Measurements from ENCODE around the gene FST.

The FST gene, protein sequence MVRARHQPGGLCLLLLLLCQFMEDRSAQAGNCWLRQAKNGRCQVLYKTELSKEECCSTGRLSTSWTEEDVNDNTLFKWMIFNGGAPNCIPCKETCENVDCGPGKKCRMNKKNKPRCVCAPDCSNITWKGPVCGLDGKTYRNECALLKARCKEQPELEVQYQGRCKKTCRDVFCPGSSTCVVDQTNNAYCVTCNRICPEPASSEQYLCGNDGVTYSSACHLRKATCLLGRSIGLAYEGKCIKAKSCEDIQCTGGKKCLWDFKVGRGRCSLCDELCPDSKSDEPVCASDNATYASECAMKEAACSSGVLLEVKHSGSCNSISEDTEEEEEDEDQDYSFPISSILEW

DNA sequence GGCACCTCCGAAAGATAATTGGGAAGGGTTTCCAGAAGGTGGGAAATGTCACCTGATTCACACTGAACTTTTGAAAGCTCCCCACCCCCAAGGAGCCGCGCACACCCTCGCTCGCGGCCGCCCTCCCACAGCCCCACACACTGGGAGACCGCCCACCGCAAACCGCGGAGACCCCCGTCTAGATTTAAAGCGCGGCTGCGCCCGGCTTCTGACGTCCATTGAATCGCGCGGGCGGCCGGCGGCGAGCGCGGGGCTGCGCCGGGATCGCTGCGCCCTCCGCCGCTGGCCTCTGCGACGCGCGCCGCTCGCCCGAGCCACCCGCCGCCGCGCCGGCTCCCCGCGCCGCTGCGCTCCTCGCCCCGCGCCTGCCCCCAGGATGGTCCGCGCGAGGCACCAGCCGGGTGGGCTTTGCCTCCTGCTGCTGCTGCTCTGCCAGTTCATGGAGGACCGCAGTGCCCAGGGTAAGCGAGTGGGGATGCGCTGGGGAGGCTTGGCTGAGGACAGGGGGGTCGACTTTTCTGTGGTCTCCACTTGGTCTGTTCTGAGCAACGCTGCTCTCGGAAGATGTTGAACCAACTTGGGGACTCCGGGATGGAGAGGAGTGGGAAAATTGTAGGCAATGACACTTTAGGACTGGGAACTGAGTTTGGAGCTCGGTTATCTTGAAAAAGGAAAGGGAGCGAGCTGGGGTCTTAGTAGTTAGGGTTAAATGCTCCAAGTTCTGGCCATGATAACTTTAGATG is at the start of gene FST:
Gene FST, plus strand, starts transcription at position 214 of the 743 bp plus-strand sequence. Its CDS starts 163 bp downstream, at position 377.
- peak; percentile 50 for DNase-seq

DNA sequence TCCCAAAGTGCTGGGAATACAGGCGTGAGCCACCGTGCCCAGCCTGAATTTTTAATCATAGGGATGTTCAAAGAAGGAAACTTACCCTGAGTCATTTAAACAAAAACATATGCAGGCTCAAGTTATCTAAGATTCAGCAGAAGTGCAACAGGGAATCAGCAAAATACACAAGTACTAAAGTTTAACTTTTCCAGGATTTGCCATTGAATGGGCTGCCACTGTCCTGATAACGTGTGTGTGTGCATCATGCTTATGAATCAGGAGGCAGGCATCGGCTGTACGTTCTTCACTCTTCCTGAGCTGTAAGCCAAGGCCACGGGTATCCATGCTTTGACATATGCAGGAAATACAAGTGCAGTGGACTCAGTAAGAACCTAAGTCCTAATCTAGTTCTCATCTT is 48.8 kb upstream of the FST start:
- DNase-seq = peak; percentile 49

DNA sequence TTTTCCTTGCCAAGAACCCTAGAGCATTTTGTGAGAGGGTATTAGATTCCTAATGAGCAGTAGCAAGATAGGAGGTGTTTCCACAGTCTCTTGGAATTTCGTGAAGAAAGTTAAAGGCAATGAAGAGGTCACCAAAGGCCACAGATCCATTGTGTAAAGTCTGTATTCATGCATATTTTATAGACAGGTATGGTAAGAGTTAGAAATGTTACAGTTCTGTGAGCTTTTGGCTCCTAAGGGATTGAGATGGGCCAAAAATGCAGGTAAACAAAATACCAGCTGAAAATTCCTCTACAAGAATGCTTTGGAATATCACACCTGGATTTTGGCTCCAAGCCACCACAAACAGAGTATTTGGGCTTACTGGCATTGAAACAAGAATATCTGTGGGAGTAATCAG is 47.4 kb upstream of the FST start:
- no peak for DNase-seq

DNA sequence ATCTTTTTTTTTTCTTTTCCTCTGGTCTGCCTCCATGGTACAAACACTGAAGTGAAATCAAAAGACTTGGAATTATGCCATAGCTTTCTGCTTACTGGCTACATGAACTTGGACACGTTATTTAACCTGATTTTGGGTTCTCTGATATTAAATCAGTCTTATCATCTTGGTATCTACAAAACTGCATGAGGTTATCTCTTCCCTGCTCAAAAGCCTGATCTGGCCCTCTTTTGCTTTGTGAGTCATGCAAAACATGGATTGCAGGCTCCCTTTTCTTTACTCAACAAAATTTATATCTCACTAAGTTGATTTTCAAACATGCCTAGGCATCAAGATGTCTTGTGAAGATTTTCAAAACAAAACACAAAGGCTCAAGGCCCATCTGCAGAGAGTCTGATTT is 45.9 kb upstream of the FST start:
- peak; percentile 8 for DNase-seq

DNA sequence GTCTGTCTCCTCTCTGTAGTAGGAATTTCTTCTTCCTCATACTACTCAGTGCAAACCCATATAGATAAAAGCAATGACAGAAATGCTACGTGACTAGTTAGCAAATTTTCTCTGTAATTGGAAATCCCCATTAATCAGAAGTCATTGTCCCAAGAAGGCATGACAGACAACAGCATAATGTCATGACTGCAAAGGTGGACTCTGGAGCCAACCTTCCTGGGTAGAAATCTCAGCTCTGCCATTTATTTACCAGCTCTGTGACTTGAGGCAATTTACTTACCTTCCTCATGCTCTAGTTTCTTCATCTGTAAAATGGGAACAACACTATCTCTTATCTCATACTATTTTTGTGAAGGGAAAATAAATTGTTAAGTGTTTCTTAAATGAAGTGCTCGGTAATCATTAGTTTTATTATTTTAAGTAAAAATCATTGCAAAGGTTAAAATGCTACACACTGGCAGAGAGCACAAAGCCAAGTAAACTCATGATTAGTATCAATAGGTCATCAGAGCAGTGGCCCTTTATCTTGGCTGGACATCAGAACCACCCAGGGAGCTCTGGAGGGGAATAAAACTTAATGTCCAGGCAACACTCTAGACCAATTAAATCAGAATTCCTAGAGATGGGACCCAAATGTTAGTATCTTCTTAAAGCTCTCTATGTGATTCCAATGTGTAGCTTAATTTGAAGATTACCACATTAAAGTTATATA is 43.8 kb upstream of the FST start:
- DNase-seq = no peak

DNA sequence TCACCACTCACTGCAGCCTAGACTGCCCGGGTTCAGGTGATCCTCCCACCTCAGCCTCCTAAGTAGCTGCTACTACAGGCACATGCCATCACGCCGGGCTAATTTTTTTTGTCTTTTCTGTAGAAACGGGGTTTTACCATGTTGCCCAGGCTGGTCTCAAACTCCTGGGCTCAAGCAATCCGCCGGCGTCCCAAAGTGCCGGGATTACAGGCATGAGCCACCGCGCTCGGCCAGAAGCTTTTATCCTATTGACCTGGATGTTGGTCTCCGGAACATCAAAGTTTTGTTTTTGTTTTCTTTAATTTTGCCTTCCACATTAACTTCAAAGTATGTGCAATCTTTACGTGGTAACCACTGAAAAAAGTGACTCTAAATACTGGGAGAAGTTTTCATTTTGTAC is 42.4 kb upstream of the FST start:
- no peak for DNase-seq

DNA sequence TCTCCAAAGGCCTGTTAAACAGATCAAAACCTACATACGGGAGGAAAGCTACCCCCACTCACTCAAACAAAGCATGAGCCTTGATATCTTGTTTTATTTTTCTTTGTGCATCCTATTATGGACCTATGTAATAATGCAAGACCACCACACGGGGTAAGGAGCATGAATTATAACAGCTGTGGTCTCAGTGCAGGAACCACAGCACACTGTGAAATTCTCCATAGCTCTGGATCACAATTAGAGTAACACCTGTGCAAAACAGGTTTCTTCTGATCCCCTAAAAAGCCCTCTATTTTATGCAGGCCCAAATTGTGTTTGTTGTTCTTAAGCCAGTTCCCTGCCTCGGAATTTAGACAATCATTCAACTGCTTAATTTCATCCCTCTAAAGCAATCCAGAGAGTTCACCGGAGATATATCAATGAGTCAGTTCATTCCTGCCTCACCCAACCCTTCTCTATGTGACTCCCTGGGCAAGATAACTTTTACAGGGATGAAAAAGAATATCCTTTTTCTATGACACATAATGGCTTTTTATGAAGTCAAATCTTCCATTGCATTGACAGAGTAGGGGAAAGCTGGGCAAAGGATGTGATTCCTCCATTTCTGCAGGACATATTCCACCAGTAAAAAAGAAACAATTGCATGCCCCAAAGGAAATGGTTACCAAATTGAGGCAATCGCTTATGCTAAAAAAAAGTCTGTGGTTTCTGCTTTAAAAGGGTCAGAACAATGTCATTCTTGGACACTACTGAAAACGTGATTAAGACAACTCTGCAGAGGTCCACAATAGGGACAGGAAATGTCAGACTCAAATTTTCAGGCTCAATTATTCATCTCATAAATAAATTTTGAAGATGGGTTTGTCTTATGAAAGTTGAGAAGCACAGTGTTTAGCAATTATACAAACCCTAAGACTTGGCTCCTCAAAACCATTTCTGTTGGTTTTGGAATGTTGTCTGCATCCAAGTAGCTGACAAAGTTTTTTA is 41.6 kb upstream of the FST start:
- peak; percentile 72 for DNase-seq

DNA sequence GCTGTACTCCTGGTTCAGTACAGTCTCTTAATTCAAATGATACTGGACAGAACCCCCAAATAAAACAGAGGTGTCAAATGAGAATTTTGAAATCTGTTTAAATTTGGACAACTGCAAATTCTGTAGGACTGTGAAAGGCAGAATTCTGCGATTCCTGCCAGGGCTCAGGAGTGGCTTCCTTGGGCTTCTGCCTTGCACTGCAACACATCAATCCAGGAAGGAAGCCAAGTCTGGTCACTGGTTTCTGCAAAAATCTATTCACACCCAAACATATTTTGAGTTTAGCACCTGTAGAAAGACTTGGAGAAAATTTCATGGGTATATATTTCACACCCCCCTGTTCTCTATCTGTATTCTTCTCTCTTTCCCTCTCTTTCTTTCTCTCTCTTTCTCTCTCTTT is 37.5 kb upstream of the FST start:
- DNase-seq = no peak

DNA sequence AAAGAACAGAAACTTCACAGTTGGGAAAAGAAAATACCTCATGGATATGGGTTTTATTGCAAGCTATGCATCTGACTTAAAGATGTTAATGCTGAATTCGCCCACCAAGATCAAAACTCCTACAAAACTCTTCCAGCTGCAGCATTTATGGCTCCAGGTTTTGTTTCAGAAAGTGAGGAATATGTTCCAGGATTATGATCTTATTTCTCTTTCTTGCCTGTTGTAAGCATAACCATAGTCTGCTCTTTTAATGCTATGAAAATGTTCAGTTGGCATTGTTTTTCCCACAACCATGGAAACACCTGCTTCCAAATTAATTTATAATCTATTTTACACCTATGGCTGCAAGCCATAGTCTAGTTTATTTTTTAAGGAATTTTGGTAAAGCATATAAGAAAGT is 34.9 kb upstream of the FST start:
- DNase-seq = no peak

DNA sequence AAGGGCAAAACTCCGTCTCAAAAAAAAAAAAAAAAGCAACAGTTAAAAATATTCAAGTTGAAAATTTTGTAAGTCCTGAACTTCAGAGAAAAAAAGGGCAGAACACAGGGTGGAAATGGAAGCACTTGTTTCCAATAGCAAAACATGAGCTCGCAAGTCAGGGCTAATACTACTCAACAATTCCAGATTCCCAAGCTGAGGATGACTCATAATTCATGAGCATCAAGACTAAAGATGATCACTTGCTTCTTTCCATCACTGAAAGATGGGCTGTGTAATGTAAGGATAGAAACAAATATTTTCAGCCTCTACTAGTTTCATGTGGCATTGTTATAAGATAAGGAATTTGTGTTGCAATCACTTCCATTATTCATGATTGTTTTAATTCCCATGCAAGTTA is 33.5 kb upstream of the FST start:
- peak; percentile 22 for DNase-seq

DNA sequence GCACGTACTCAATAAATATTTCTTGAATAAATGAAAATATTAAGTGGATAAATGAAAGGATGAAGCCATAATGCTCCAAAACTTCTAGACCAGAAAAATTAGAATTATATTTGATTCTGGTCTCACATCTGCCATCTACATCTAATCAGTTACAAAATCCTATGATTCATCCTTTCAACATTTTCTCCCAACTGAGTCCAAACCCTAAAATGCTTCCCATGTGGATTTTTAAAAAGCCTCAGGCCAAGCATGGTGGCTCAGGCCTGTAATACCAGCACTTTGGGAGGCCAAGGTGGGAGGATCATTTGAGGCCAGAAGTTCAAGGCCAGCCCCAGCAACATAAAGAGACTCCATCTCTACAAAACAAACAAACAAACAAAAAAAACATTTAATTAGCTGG is 31.6 kb upstream of the FST start:
- peak; percentile 33 for DNase-seq

DNA sequence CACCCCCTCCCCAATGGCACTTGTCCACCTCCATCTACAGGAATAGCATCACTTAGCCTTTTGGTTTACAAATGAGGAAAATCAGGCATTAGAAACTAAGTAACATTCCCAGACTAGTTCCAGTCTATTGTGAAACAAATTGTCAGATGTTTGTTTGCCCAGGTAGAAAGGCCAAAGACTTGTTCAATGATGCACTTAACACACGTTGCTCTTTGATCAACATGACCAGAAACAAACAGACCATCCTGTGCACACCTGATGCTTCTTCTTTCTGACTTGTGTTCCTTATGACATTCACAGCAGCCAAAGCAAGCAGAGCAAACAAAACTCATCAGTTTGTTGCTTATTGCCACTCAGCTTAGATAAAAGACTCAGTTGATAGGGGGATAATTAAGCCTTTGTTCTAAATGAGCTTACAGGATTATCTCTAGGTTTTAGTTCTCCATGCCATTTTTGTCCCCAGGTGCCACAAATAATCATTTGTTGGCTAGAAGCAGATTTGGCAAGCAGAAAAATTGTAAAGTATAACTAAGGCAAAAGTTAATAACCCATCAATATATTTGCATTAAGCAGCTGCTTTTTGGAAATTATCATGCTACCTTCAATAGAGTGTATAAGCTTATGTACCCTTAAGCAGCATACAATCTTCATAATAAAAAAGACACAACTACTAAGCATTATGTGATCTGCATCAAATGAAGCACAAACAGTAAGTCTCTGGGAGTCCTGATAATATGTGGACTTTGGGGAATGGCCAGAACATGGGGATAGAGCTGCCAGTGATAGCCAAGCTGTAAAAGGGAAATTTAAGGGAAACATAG is 26.3 kb upstream of the FST start:
- no peak for DNase-seq

DNA sequence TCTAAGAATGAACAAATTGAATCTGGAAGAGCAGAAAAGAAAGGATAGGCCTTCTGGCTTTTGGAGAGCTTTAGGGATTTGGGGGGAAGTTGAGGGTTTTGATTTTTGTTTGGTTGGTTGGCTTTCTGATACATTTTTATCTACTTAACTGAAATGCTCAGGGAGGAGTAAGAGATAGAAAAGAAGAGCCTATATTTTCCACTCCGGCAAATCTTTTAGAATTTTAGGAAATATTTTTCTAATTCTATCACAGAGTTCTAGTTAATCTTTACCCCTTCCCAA is 25.8 kb upstream of the FST start:
- DNase-seq = no peak

DNA sequence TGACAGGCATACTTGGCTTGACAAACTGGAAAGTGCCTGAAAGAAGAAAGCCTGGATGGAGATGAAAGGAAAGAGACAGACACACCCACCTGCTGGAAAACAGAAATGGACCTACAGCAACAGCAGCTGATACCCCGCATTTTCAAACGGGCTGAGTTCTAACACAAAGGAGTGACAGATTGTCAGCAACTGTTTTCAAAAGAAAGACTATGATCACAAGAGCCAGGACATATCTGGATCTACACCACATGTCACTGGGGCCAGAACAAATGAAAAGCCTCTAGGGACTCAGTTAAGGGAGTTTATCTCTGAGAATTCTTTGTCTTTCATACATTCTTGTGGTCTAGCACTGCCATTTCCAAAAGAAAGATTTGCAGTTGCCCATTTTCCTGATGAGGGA is 24.1 kb upstream of the FST start:
- no peak for DNase-seq

DNA sequence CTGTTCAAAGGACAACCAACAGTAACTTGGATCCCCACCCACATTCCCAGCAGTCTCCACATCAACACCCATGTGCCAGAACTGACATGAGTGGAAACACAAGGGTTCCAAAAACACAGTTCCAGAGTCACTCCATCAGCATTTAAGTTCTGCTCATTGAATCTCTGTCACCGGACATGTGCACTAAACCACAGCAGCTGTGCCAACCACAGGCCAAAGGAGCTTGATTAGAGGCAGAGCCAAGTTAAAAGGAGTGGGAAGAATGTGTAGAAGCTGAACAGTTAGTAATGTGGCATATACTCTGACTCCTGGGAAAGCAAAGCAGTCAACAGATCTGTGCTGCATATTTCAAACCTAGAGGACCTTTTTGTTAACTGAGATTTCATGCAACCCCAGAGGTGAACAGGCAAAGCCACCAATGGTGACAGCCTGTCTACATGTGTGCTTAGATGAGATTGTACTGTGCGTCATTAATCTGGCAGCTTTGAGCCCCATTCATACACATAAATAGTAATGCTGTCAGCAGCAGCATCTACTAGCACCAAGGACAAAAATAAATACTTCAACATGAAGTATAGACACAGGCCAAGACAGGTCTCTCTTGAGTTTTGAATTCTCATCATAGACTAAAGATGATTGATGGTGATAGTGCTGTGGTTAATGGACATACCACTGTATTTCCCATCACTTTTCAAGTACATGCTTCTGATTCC is 16.4 kb upstream of the FST start:
- peak; percentile 26 for DNase-seq

DNA sequence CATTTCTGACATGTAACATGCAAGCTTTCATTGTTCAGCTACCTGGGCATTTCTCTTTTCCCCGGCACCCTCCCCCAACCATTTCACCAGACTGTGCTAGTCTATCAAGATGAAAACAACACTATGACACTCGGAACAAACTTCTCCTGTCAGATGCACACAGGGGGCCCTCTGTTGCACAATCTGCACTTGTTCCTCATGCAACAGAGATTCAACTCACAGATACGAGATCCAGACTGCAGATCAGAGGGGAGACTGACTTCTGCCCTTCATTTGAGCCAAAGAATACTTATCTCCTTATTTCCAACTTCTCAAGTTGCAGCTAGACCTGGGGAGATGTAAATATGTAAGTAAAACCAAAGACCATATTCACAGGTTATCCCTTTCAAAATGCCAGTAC is 15.7 kb upstream of the FST start:
- DNase-seq = no peak

DNA sequence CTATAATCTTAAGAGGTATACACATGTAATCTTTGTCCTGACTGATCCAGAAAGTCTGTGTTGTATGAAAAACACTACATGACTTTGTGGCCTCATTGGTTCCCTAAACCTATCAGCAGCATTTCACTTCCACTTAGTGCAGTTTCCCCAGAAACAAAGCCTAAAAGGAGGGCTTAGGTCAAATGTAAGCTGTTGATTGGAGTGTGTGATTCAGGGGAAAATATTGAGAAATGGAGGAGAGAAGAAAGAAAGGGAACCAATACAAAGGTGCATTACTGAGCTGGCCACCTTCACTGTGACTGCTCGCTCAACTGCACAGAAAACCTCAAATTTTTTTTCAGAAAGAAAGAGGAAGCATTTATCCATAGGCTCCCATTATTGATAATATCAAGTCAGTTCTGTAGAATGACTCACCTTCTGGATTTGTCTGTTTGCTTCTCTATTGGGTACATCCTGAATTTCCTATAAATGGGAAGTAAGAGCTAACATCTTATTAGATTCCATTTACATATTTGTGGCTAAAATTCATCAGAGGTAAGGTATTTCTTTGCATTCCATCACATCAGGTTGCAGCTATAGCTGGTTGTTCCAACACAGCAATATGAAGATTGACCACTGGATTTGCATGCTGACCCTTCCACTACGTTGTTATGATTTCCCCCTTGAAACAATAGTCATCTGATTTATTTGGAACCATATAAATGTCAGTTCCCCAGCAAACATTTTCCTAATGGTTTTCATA is 10.3 kb upstream of the FST start:
- peak; percentile 90 for DNase-seq

DNA sequence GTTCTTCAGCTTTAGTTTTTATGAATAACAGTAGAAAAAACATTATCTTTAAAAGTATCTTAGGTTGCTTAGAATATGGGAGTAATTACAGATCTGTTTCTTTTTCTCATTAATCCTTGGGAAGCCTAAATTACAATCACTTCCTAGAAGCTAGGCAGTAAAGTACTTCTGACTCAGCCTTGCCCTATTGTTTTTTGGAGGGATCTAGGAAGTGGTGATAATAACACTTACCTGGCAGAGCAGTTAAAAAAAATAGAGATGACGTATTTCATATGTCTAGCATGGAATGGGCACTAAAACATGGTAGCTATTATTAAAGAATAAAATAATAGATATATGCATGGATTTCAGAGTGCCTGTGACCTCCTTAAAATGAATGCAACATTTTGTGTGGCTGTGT is 8.2 kb upstream of the FST start:
- no peak for DNase-seq

DNA sequence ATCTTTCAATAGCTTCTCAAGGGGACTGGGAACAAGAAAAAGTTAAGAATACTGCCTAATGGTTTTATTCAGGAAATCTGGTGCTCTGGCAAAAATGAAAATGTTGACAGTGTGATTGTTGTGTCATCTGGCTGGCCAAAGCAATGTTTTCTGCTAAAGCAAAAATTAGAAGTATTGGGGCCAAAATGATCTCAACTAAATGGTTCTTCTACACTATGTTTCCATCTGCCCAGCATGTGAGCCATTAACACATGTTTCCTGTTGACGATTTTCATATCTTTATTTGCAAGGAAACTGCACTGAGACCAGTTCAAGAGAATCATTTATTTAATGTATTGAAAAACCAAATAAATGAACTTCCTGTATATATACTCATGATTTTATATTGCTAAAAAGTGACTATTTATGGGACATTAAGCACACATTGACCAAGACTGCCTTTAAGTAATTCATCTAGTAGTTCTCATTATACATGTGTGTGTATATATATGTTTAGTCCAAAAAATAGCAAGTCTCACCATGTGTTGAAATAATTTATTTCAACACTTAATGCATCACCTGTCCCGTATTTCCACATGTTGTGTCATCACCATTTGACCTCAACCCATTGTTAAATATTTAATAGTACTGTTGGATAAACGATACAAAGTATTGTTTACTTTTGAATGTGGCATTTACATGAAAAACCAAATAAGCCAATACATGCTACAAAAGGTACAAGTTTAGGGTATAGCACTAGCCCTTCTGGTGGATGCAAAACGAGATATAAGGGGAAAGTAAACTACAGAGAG is 7.5 kb upstream of the FST start:
- no peak for DNase-seq

DNA sequence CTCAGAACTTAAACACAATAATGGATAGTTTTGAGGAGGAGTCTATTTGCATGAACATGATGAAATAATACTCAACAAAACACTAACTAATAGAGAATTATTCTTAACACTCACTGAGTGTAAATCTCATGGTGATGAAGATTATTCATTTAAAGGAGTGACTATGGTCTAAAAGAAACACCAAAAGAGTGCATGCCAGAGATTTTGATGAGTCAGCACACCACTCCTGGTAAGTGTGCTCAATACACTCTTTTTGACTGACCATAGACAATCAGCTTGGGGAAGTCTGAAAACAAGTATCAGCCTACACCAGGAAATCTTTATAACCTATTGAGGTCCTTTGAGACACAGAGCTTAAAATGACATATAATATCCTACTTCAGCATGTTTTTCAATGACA is 6.8 kb upstream of the FST start:
- DNase-seq = no peak
